Breast epithelium (tissue), 4 donors: ENCODE data around the gene AURKB. TPM values are rescaled to one million over a fixed set of nuclear protein-coding genes. Genes with fewer than 3 reads are reported as not detected.

Experiments used
- DNase-seq, 2 donors: peaks; one replicate each; pipeline ENCODE4 v3.0.0-alpha.2; 2019; ENCODE audit warnings: low spot score in 2 of 2
- H3K27ac ChIP-seq, 2 donors: fragments of 200-600 bp; sonication (generic) in 1 of 2; one replicate each; pipeline ENCODE4 v1.5.1; 2016 to 2019; ENCODE audit warnings: mild to moderate bottlenecking in 1 of 2
- H3K27me3 ChIP-seq, 2 donors: fragments of 200-600 bp; sonication (generic) in 1 of 2; one replicate each; pipeline versions ENCODE4 v1.5.1 to v1.6.0; 2017 to 2019; ENCODE audit warnings: control low read depth in 1 of 2, mild to moderate bottlenecking in 1 of 2
- H3K36me3 ChIP-seq: fragments of 200-600 bp; one replicate; pipeline ENCODE4 v1.5.1; 2019
- H3K4me1 ChIP-seq, 2 donors: fragments of 200-600 bp; sonication (generic); one replicate each; pipeline ENCODE4 v1.5.1; 2016 to 2019; ENCODE audit warnings: control low read depth in 1 of 2
- H3K4me3 ChIP-seq, 3 donors: fragments of 200-600 bp; sonication (generic); 1 replicate in 2 of 3; 2 replicates in 1 of 3; pipeline ENCODE4 v1.5.1; 2016 to 2019; ENCODE audit warnings: mild to moderate bottlenecking in 3 of 3, moderate library complexity in 2 of 3
- H3K9me3 ChIP-seq, 2 donors: fragments of 200-600 bp; sonication (generic) in 1 of 2; one replicate each; pipeline ENCODE4 v1.5.1; 2016 to 2019; ENCODE audit warnings: control low read depth in 1 of 2
- POLR2A ChIP-seq: fragments of 450-650 bp; IDR thresholded peaks from one replicate; pipeline ENCODE4 v1.6.1; 2016; ENCODE audit warnings: antibody characterized with exemption, mild to moderate bottlenecking, moderate library complexity
- POLR2AphosphoS5 ChIP-seq, 3 donors: sonication (generic); formaldehyde crosslinking; IDR thresholded peaks; one replicate each; pipeline ENCODE4 v1.6.1; 2017; ENCODE audit warnings: antibody characterized with exemption in 3 of 3
- intact Hi-C: fragments of 100-400 bp; cut with DNase I; formaldehyde crosslinking; loops from one replicate; pipeline ENCODE4 v1.15.1; 2023; ENCODE audit warnings: low total_unique reads
- total RNA-seq, 3 donors: library from RNA; depleted of rRNA; stranded (reverse); fragments of >200 nt; gene quantifications; one replicate each; pipeline ENCODE4 v1.1.0, GENCODE V29; 2016
- TF ChIP-seq, protein P1 (sequence below), 3 donors: fragments of 450-650 bp; IDR thresholded peaks; one replicate each; pipeline ENCODE4 v1.5.1; 2016 to 2017; ENCODE audit warnings: antibody characterized with exemption in 3 of 3, mild to moderate bottlenecking in 3 of 3, moderate library complexity in 3 of 3

AURKB gene
- total RNA-seq, 3 donors from 2014 or later: 0.44 to 3.8 (median 1.6) TPM

- no peaks in the 10 kb centered on the region for H3K9me3 ChIP-seq
- TF ChIP-seq, protein P1, sequence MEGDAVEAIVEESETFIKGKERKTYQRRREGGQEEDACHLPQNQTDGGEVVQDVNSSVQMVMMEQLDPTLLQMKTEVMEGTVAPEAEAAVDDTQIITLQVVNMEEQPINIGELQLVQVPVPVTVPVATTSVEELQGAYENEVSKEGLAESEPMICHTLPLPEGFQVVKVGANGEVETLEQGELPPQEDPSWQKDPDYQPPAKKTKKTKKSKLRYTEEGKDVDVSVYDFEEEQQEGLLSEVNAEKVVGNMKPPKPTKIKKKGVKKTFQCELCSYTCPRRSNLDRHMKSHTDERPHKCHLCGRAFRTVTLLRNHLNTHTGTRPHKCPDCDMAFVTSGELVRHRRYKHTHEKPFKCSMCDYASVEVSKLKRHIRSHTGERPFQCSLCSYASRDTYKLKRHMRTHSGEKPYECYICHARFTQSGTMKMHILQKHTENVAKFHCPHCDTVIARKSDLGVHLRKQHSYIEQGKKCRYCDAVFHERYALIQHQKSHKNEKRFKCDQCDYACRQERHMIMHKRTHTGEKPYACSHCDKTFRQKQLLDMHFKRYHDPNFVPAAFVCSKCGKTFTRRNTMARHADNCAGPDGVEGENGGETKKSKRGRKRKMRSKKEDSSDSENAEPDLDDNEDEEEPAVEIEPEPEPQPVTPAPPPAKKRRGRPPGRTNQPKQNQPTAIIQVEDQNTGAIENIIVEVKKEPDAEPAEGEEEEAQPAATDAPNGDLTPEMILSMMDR (IDR thresholded peaks at IDR 0.05): no peak
- TF ChIP-seq POLR2A: peak; percentile 6
- peak; percentile 86 to 97 (median 97) for TF ChIP-seq POLR2AphosphoS5 (IDR thresholded peaks at IDR 0.05)
- peak overlapping the region; percentile 69 to 93 (median 91) for H3K4me3 ChIP-seq
- no peaks in the 10 kb centered on the region for H3K27me3 ChIP-seq
- H3K27ac ChIP-seq: peak overlapping the region; percentile 94 to 96
- peak; percentile 90 to 92 for DNase-seq
- intact Hi-C loops: loop anchor here (5.0 kb wide), 1 partner anchor 35 kb away; no protein-coding TSS in a partner anchor
- peaks cover 0 to 10% of the 10 kb centered on the region in 2 donors for H3K4me1 ChIP-seq
- H3K36me3 ChIP-seq: no peaks in the 10 kb centered on the region
Measured at GRCh38 chr17:8187517-8188262, 22.7 kb downstream of the AURKB start.

- peak overlapping the region; percentile 94 to 96 for H3K27ac ChIP-seq
- peak; percentile 95 to 96 for DNase-seq
- intact Hi-C loops: loop anchor here (5.0 kb wide), 1 partner anchor 35 kb away; no protein-coding TSS in a partner anchor
- no peaks in the 10 kb centered on the region for H3K36me3 ChIP-seq
- peak overlapping the region; percentile 69 to 93 (median 91) for H3K4me3 ChIP-seq
- TF ChIP-seq, protein P1 (IDR thresholded peaks at IDR 0.05): no peak
- TF ChIP-seq POLR2AphosphoS5 (IDR thresholded peaks at IDR 0.05): peak; percentile 10 to 66 (median 57)
- TF ChIP-seq POLR2A: peak; percentile 18
- H3K9me3 ChIP-seq: no peaks in the 10 kb centered on the region
- peaks cover 0 to 10% of the 10 kb centered on the region in 2 donors for H3K4me1 ChIP-seq
- no peaks in the 10 kb centered on the region for H3K27me3 ChIP-seq
Measured at GRCh38 chr17:8186787-8187516, 23.4 kb downstream of the AURKB start.

GRCh38 chr17:8186446-8186786 is 24.0 kb downstream of the AURKB start:
- Histone ChIP-seq H3K27ac (peak overlapping the region; percentile 94 to 96), H3K4me3 (peak overlapping the region; percentile 69 to 93 (median 91)), H3K4me1 (peaks cover 0 to 10% of the 10 kb centered on the region in 2 donors), H3K9me3 (no peaks in the 10 kb centered on the region), H3K36me3 (no peaks in the 10 kb centered on the region), H3K27me3 (no peaks in the 10 kb centered on the region)
- DNase-seq: no peak
- no peak for TF ChIP-seq POLR2AphosphoS5 (IDR thresholded peaks at IDR 0.05)
- TF ChIP-seq POLR2A: no peak
- TF ChIP-seq, protein P1 (IDR thresholded peaks at IDR 0.05): peak in 1 of 3 donors; percentile 40
- intact Hi-C loops: loop anchor here (5.0 kb wide), 1 partner anchor 36 kb away; no protein-coding TSS in a partner anchor

DNA sequence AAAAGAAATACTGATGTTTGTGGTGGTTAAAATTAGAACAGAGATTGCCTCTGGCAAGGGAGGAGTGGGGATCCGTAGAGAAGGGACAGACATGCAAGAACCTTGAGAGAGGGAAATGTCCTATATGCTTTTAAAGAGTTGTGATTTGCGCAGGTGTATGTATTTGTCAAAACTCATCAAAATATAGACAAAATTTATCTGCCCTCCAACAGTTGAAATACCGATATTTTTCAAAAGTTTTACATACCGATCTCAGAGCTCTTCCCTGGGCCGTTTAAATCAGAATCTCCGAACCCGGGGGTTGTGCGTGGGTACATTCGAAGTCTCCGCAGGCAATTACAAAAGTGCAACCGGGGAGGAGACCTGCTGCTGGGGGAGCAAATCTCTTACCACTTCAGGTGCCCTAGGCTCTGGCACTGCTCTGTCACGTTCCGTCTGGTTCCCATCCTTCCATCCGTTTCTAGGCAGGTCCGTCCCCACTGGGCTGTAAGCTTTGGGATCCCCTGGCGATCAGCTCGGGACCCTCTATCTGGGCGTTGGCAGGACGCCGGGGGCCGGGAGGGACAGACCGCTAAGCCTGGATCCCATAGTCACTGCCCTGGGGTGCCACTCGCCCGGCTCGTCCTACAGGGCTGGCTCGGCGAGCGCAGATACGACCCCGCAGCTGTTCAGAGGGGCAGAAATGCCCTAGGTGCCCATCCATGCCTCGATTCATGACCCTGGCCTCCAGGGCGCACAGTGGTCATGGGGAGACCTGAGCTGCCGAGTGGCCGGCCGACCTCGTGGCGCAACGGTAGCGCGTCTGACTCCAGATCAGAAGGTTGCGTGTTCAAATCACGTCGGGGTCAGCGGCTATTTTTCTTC is 24.6 kb downstream of the AURKB start:
- H3K36me3 ChIP-seq: no peaks in the 10 kb centered on the region
- peaks cover 0 to 10% of the 10 kb centered on the region in 2 donors for H3K4me1 ChIP-seq
- H3K27ac ChIP-seq: peak overlapping the region; percentile 94 to 96
- no peaks in the 10 kb centered on the region for H3K27me3 ChIP-seq
- peak overlapping the region; percentile 69 to 93 (median 91) for H3K4me3 ChIP-seq
- peak; percentile 91 to 98 for DNase-seq
- intact Hi-C loops: loop anchor here (5.0 kb wide), 1 partner anchor 36 kb away; no protein-coding TSS in a partner anchor
- H3K9me3 ChIP-seq: no peaks in the 10 kb centered on the region
- TF ChIP-seq, protein P1 (IDR thresholded peaks at IDR 0.05): no peak
- peak; percentile 76 to 95 (median 92) for TF ChIP-seq POLR2AphosphoS5 (IDR thresholded peaks at IDR 0.05)
- TF ChIP-seq POLR2A: no peak
